ENCODE measurements around the gene FTO.
A peak's percentile ranks its signal among the peaks of the same experiment; 100 is the strongest.

FTO gene

DNA sequence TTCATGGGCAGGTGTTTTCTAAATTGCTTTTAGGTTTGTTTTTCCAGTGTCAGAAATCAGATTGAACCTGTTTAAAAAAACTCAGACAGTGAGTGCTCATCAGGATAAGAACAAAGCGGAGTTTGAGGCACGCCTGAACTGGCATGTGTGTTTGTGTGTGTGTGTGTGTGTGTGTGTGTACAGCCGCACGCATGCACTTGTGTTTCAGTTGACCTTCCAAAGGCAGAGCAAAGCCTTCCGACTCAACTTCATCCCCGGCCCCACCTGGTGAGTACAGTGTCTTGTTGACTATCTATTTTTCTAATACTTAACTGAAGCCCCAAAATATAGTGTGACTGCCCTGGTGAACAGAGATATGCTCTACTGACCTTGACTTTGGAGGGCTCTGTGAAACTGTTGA is 357.5 kb downstream of the FTO start:
- no peak for DNase-seq

DNA sequence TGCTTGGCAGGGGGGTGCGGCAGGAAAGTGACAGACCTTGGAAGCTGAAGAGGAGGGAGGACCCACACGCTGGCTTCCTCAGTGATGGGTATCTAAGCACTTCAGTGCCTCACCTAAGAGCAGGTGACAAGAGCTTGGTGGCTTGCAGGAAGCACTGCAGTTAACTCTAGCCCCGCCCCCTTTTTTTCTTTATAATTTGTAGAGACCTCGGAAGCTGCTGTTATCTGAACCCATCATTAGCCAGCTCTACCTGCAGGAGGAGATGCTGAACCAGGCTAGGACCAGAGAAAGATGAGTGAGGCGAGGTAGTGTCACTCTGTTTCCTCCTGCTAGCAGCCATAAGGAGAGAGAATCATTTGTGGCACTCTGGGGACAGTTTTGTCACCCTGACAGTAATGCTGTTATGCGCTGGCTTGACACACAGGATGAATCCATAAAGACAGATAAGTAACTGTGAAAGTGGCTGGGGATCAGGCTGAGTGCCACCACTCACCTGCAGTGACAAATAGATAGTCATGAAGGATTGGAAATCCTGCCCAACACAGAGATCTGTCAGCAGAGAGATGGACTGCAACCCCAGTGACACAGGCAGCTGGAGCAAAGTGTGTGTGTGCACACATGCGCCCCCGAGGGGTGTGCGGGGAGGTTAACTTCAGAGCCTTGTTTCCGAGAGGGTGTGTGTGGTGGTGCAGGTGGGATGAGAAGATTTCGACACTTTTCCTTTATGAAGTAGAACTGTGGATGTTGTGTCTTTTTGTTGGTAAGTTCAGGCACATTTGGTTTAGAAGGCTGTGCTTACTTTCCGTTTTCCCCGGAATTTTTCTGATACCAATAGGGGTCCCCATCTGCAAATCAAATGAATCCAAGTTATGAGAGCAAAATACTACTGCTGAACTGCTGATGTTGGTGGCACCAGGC is 358.7 kb downstream of the FTO start:
- DNase-seq, result peak; percentile 25

- no peak for DNase-seq
Observed at GRCh38 chr16:54063279-54063773, 359.4 kb downstream of the FTO start.

DNA sequence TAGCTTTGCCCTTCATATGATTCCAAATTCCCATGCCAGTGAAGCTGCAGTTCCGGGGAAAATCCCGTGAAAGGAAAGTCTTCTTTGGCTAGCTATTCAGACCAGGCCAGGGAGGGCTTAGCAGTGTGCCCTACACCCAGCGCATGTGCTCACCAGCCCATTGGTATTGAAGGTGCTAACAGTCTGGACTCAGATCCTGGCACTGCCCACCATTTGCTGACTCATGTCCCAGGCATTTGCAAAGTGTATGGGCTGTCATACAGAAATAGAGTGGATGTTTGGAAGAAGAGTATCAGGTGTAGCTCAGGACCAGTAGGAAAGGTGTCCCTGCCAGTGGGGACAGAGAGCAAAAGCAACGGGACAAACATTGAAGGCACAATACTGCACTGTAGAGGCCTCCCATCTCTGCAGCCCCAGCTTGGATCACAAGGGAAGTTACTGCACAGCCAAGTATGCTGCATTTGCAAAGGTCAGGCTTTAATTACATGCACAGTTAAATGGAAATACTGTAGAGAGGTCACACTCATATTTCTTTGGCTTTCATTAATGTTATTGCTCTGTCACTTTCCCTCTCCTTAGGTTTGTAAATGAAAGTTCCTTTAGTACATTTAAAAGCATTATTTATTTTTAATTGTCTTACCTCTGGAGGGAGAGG is 362.6 kb downstream of the FTO start:
- no peak for DNase-seq

DNA sequence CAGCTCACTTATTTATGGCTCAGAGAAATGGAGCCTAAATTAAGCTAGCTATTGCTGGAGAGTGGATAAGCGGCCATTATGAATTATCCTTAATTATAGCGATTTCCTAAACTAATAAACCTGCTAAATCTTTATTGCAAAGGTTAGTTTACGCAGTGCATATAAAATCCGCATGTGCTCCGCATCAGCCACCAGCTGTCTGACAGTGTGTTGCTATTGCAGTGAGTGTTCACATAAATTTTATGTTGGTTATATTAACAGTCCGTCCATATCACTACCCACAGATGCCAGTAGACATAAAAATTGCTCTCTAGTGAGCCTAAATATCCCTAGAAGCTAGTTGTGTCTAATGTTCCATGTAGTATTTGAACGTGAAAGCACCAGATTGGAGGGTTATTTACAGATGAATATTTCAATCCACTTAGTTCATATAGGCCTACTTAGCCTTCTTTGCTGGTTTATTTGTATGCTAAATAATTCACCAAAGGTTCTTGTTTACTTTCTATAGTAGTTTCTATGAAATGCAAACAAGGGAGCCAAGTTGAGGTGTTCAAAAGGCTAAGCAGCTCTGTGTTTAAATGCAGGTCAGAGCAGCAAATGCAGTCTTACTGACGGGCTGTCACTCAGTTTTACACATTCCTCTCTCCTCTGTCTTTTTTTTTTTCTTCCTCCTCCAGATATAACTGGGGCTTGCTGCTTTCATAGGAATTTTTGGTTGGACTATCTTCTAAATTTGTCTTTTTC is 363.5 kb downstream of the FTO start:
- DNase-seq, result no peak

DNA sequence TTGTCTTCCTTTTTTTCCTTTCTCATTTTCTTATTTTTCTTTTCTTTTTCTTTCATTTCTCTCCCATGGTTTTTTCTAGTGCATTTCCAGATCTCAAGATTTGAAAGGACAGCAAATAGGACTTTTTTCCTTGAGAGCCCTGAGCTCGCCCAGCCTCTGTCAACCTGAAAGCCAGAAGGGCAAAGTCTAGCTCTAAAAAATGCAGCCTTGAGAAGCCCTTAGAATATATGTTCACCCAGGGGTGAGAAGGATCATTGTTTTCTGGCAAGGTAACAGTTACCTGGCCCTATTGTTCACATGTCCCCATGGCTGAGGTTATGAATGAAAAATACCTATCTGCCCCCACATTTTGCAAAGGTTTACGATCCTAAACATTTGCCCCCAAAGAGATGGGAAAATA is 364.3 kb downstream of the FTO start:
- no peak for DNase-seq

DNA sequence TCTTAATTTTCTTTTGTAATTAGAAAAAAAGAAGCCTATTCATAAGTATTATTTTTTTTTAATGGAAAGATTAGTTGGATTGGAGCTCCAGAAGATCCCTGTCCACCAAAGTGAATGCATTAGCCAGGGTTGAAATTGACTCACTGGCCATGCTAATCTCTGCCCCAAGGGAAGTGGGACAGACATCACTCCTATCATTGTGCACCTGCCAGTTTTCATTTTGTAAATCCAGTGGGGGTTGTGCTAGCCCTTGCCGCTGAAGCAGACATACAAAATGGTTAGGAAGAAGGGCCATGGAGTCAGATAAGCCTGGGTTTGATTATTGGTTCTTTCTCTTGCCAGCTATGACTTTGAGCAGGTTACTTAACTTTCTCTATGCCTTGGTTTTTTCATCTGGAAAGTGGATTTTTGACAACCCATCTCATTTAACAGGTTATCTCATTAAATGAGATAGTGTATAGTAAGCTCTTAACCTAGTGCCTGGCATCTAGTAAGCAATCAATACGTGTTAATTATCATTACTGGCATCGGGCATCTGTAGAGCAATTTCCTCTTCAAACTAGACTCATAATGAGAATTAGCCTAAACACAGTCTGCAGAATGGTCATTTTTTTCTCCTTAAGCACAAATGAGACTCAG is 365.8 kb downstream of the FTO start:
- DNase-seq, result no peak

- DNase-seq, result no peak
Observed at GRCh38 chr16:54070789-54071343, 366.9 kb downstream of the FTO start.

- no peak for DNase-seq
Observed at GRCh38 chr16:54071514-54071913, 367.6 kb downstream of the FTO start.

GRCh38 chr16:54072237-54072636 is 368.3 kb downstream of the FTO start:
- DNase-seq, result no peak

- no peak for DNase-seq
Observed at GRCh38 chr16:54073356-54073755, 369.4 kb downstream of the FTO start.

DNA sequence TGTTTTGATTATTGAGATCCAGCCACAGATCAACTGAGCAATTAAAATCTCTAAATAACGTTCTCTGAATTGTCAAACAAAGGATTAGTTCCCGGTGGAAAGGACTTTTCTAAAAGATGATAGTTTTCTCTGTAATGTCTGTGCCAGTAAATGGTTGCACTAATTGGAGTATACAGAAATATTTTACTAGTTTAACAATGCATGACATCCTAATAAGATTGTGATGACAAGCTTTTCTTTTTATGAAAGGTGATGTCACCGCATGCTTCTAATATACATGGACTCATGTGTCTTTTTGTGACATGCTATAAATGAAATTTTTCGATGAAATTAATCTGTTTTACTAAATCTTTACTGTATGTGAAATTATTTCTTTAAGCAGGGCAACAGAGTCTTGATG is 371.5 kb downstream of the FTO start:
- no peak for DNase-seq

DNA sequence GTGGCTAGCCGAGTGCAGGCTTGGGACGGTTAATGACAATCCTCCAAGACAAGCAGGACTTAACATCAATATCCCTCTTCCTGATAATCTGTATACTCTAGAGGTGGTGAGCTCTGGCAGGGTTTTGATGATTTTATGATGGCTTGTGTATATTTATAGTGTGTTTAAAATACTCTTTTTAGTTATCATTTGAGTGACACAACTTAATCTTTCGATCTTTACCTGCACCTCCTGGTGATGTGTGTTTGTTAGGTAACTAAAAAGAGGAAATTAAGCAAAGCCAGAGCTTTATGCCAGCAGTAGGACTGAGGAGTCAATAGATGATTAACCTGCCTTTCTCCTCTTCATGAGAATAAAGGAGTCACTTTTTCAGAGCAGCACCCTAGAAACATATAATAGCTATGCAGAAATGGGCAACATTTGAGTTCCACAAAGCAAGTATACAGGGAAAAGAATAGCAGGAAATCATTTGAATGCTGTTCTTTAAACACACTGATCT is 372.1 kb downstream of the FTO start:
- DNase-seq, result no peak

DNA sequence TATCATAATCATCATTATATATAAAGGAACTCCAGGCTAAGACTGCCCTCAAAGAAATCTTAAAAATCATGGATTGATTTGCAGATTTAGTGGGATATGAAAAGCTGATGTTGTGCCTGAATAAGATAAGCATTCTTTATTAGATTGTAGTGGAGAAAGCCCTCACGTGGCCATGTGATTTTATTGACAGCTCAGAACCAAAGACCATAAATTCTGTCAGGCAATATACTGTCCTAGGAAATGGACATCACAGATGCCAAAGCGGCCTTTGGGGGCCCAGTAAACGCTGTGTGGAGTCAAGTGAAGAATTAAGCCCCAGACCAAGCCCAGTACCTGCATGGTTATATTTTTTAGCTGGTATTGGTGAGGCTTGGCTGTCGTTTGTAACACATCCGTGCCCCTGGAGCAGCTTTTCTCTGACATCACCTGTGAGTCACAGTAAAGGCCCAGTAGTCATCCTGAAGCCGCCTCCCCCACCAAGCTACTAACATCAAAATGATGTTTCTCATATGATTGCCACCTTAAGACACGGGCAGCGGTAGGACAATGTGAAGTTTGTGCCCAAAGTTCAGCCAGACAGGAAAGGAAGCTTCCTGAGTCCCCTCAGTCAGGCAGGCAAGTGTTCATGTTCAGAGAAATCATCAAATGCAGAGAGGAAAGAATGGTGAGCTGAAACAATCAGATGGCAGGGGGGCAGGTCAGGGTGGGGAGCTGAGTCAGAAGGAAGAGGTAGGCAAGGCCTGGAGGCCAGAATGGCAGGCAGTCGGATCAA is 373.3 kb downstream of the FTO start:
- peak; percentile 57 for DNase-seq

DNA sequence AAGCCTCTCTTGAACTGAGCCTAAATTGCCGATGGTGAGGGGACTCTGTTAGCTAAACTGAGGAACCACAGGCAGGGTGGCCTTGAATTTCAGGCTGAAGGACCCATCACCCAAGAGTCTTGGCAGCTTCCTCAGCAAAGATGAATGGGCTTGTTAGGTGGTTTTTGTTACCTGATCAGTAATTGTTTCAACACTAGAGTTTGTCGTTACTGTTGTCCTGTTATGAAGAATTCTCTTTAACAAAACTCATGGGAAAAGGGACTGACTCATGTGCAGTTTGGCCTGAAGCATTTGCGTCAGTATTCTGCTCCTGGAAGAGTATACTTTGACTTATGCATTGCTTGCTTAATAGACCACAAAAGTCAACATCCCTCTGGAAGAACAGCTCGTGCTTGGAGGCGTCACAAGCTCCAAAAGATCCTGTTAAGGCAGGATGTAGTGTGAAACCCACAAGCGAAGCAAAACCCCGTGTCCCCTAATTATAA is 376.6 kb downstream of the FTO start:
- DNase-seq, result peak; percentile 82

- no peak for DNase-seq
Observed at GRCh38 chr16:54086791-54087190, 382.8 kb downstream of the FTO start.

DNA sequence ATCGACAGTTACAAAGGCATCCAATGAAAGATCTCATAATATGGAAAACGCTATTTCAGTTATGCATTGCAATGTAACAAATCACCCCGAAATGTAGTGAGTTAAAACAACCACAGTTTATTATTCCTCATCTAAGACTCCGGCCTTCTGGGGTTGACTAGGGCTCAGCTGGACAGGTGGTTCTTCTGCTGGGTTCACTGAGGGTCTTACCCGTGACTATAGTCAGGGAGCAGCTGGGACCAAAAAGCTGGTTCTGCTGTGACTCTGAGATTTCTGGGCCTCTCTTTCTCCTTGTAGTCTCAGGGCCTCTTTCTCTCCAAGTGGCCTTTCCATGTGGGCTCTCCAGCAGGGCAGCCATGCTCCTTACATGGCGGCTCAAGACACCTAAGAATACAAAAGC is 386.6 kb downstream of the FTO start:
- DNase-seq, result no peak

GRCh38 chr16:54093281-54093680 is 389.3 kb downstream of the FTO start:
- DNase-seq, result no peak

- no peak for DNase-seq
Observed at GRCh38 chr16:54094641-54095040, 390.7 kb downstream of the FTO start.

DNA sequence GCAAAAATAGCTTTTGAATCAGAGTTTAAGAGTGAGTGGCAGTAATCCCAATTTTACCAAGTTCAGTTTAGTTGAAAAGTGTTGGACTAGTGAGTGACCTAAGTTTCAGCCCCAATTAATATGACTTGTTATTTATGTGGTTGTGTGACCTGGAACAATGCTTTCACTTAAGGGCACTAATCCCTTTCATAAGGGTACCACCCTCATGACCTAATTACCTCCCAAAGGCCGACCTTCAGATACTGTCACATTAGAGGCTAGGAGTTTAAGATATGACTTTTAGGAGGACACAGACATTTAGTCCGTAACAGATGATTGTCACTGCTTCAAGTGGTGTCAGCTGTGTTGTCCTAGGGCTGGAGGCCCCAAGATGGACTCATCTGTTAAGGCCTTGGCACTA is 392.7 kb downstream of the FTO start:
- no peak for DNase-seq

DNA sequence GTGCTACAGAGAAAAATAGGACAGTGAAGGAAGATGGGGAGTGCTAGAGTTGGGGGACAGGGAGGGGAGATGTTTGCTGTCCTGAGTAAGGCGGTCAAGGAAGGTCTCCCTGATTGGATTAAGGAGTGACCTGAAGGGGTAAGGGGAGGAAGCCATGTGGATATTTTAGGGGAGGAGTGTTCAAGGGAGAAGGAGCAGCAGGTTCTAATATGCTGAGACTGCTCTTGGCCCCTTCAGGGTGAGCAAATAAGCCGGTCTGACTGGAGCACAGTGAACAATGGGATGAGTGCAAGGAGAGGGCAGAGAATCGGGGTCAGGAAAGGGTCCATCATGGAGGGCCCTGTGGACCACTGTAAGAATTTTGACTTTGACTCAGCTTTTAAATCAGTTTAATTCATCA is 393.8 kb downstream of the FTO start:
- no peak for DNase-seq

DNA sequence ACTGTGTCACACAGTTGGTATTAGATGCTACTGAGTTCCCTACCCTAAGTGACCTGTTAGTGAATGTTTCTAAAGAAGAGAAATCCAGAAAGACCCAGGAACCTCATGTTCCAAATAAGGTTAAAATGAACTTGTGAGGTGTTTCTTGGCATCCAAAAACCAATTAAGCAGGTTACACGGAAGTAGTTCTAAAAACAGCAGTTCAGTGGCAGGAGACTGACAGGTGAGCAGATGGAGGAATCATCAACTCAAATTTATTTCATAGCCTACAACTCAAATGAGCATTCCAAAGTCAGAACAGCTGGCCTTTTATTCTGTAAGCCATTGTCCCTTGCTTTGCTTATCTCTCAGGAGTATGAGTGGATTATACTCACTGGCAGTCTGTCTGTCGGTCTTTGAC is 394.3 kb downstream of the FTO start:
- DNase-seq, result no peak
